Liver (tissue), 3 donors: ENCODE data around the gene NFAT5.

ENCODE experiments used
- CTCF ChIP-seq: fragments of 150-350 bp; IDR thresholded peaks from 2 replicates; pipeline ENCODE4 v1.5.1; 2017; ENCODE audit warnings: improper control_type of control experiment, low read depth, low read length; ENCODE audit not compliant: missing input control
- EGR1 ChIP-seq, 2 donors: IDR thresholded peaks; 2 replicates each; pipeline ENCODE4 v1.6.1; 2016 to 2018; ENCODE audit warnings: antibody characterized with exemption in 2 of 2, low read depth in 2 of 2
- JUND ChIP-seq, 2 donors: IDR thresholded peaks; 2 replicates each; pipeline ENCODE4 v1.6.1; 2016; ENCODE audit warnings: antibody characterized with exemption in 2 of 2
- MAX ChIP-seq: IDR thresholded peaks from 2 replicates; pipeline ENCODE4 v1.6.1; 2016; ENCODE audit warnings: antibody characterized with exemption
- RAD21 ChIP-seq, 2 donors: IDR thresholded peaks; 2 replicates each; pipeline ENCODE4 v1.6.1; 2016; ENCODE audit warnings: antibody characterized with exemption in 2 of 2, mild to moderate bottlenecking in 2 of 2
- REST ChIP-seq: IDR thresholded peaks from 2 replicates; pipeline ENCODE4 v1.6.1; 2016; ENCODE audit warnings: antibody characterized with exemption, mild to moderate bottlenecking
- RXRA ChIP-seq, 2 donors: IDR thresholded peaks; 2 replicates each; pipeline ENCODE4 v1.6.1; 2017 to 2018; ENCODE audit warnings: antibody characterized with exemption in 2 of 2, mild to moderate bottlenecking in 1 of 2
- SP1 ChIP-seq: IDR thresholded peaks from 2 replicates; pipeline ENCODE4 v1.6.1; 2018; ENCODE audit warnings: antibody characterized with exemption, mild to moderate bottlenecking
- TAF1 ChIP-seq: conservative IDR thresholded peaks from 2 replicates; pipeline ENCODE4 v1.6.1; 2016; ENCODE audit warnings: antibody characterized with exemption, mild to moderate bottlenecking
- ZBTB33 ChIP-seq: IDR thresholded peaks from 2 replicates; pipeline ENCODE4 v1.6.1; 2016; ENCODE audit warnings: antibody characterized with exemption
- donor health status: healthy.
- donor health status: healthy.

- TF ChIP-seq CTCF (no peak), TAF1 (no peak), ZBTB33 (no peak), REST (no peak), RAD21 (IDR thresholded peaks at IDR 0.05) (no peak), MAX (no peak), JUND (IDR thresholded peaks at IDR 0.05) (no peak), RXRA (IDR thresholded peaks at IDR 0.05) (no peak), SP1 (no peak), EGR1 (IDR thresholded peaks at IDR 0.05; ENCODE audit: low read depth in 2 of 2) (no peak)
Observed at GRCh38 chr16:69741519-69741918, 175.8 kb downstream of the NFAT5 start.
